Astrocyte of the spinal cord (primary cell): ENCODE data around the gene RXFP1.

ENCODE experiments used
- DNase-seq: peaks from one replicate; pipeline ENCODE4 v3.0.0; 2011; ENCODE audit warnings: low read depth, low spot score
- H3K4me3 ChIP-seq: 2 replicates; pipeline ENCODE4 v1.5.1; 2011; ENCODE audit warnings: low read depth, mild to moderate bottlenecking, low read length, moderate library complexity
- CTCF ChIP-seq: IDR thresholded peaks from 2 replicates; pipeline ENCODE4 v1.5.1; 2012; ENCODE audit warnings: low read depth, mild to moderate bottlenecking, low read length, inconsistent platforms
- in situ Hi-C: cut with HindIII; loops from 2 replicates; pipeline ENCODE4 v1.10.0; 2017; ENCODE audit warnings: low sequenced_read_pairs

The RXFP1 gene

GRCh38 chr4:158664806-158665205, 143.1 kb downstream of the RXFP1 start:
- no peak for TF ChIP-seq CTCF
- DNase-seq, result no peak
- in situ Hi-C loops, result no loop called here
- H3K4me3 ChIP-seq, result no peak overlapping the region

- in situ Hi-C loops, result no loop called here
- no peak for TF ChIP-seq CTCF
- no peak for DNase-seq
- no peak overlapping the region for H3K4me3 ChIP-seq
These were observed 145.2 kb downstream of the RXFP1 start for GRCh38 chr4:158666892-158667291.

GRCh38 chr4:158667651-158668198, 146.0 kb downstream of the RXFP1 start:
- TF ChIP-seq CTCF, result peak; percentile 64
- in situ Hi-C loops, result no loop called here
- no peak overlapping the region for H3K4me3 ChIP-seq
- DNase-seq, result no peak

- no peak overlapping the region for H3K4me3 ChIP-seq
- no peak for TF ChIP-seq CTCF
- in situ Hi-C loops, result no loop called here
- no peak for DNase-seq
These were observed 147.6 kb downstream of the RXFP1 start for GRCh38 chr4:158669310-158669709.

GRCh38 chr4:158670975-158671664, 149.4 kb downstream of the RXFP1 start:
- in situ Hi-C loops, result no loop called here
- peak overlapping the region; percentile 90 for H3K4me3 ChIP-seq
- peak; percentile 82 for DNase-seq
- no peak for TF ChIP-seq CTCF

- DNase-seq, result no peak
- no peak for TF ChIP-seq CTCF
- peak within 1 kb of the TSS; percentile 90 for H3K4me3 ChIP-seq
- in situ Hi-C loops, result no loop called here
These were observed 149.9 kb downstream of the RXFP1 start, which contains the start of gene C4orf46 for GRCh38 chr4:158671665-158671914. Gene C4orf46, minus strand, starts transcription at chr4:158671887. Its CDS starts 86 bp downstream, at chr4:158671801.
